Trophoblast cell (in vitro differentiated cells and primary cell): ENCODE data around the gene HABP4.

Source experiments
- DNase-seq, 2 donors: peaks; one replicate each; pipeline ENCODE4 v3.0.0-alpha.2; 2016
- H2AFZ ChIP-seq: 2 replicates; pipeline ENCODE4 v1.6.1; 2013; ENCODE audit warnings: low read length, moderate library complexity, mild to moderate bottlenecking; ENCODE audit not compliant: insufficient read depth, poor library complexity
- H2AK5ac ChIP-seq: 2 replicates; pipeline ENCODE4 v1.6.1; 2013; ENCODE audit warnings: mild to moderate bottlenecking, low read length
- H2BK120ac ChIP-seq: 2 replicates; pipeline ENCODE4 v1.6.1; 2013; ENCODE audit warnings: low read length, mild to moderate bottlenecking, moderate library complexity; ENCODE audit not compliant: insufficient read depth, poor library complexity
- H2BK12ac ChIP-seq: 2 replicates; pipeline ENCODE4 v1.6.1; 2013; ENCODE audit warnings: mild to moderate bottlenecking, low read length, moderate library complexity
- H2BK5ac ChIP-seq: 2 replicates; pipeline ENCODE4 v1.6.1; 2013; ENCODE audit warnings: low read length, low read depth, moderate library complexity, mild to moderate bottlenecking; ENCODE audit not compliant: poor library complexity
- H3K14ac ChIP-seq: 2 replicates; pipeline ENCODE4 v1.6.1; 2013; ENCODE audit warnings: mild to moderate bottlenecking, low read length
- H3K18ac ChIP-seq: 2 replicates; pipeline ENCODE4 v1.6.1; 2013; ENCODE audit warnings: mild to moderate bottlenecking, low read length
- H3K23ac ChIP-seq: 2 replicates; pipeline ENCODE4 v1.6.1; 2013; ENCODE audit warnings: low read length
- H3K27ac ChIP-seq: 2 replicates; pipeline ENCODE4 v1.5.1; 2013; ENCODE audit warnings: low read depth, mild to moderate bottlenecking, inconsistent platforms, low read length, moderate library complexity
- H3K27me3 ChIP-seq: 2 replicates; pipeline ENCODE4 v1.6.1; 2013; ENCODE audit warnings: inconsistent platforms, mild to moderate bottlenecking, low read length, moderate library complexity; ENCODE audit not compliant: insufficient read depth
- H3K36me3 ChIP-seq, 2 experiments: 1 replicate in 1 of 2; 2 replicates in 1 of 2; pipeline ENCODE4 v1.6.1; 2013; ENCODE audit warnings: low read length in 2 of 2, mild to moderate bottlenecking in 2 of 2, moderate library complexity in 1 of 2; ENCODE audit not compliant: insufficient read depth in 2 of 2, control insufficient read depth in 1 of 2
- H3K4ac ChIP-seq: 2 replicates; pipeline ENCODE4 v1.6.1; 2013; ENCODE audit warnings: low read depth, mild to moderate bottlenecking, low read length, moderate library complexity
- H3K4me1 ChIP-seq, 2 experiments: 1 replicate in 1 of 2; 2 replicates in 1 of 2; pipeline ENCODE4 v1.6.1; 2013; ENCODE audit warnings: low read length in 2 of 2, mild to moderate bottlenecking in 2 of 2, moderate library complexity in 1 of 2; ENCODE audit not compliant: insufficient read depth in 2 of 2, control insufficient read depth in 1 of 2
- H3K4me2 ChIP-seq: 2 replicates; pipeline ENCODE4 v1.6.1; 2013; ENCODE audit warnings: inconsistent platforms, mild to moderate bottlenecking, low read length, moderate library complexity
- H3K4me3 ChIP-seq: 2 replicates; pipeline ENCODE4 v1.5.1; 2013; ENCODE audit warnings: mild to moderate bottlenecking, low read depth, low read length, inconsistent platforms
- H3K79me1 ChIP-seq: one replicate; pipeline ENCODE4 v1.6.1; 2013; ENCODE audit warnings: low read length
- H3K79me2 ChIP-seq: 2 replicates; pipeline ENCODE4 v1.6.1; 2013; ENCODE audit warnings: low read length, mild to moderate bottlenecking; ENCODE audit not compliant: control insufficient read depth, insufficient read depth, poor library complexity
- H3K9ac ChIP-seq: 2 replicates; pipeline ENCODE4 v1.6.1; 2013; ENCODE audit warnings: mild to moderate bottlenecking, low read length
- H3K9me3 ChIP-seq: 2 replicates; pipeline ENCODE4 v1.6.1; 2013; ENCODE audit warnings: low read depth, mild to moderate bottlenecking, control low read depth, inconsistent platforms, low read length; ENCODE audit not compliant: insufficient read depth
- H4K12ac ChIP-seq: 2 replicates; pipeline ENCODE4 v1.6.1; 2013; ENCODE audit warnings: low read depth, mild to moderate bottlenecking, low read length, moderate library complexity
- H4K8ac ChIP-seq: 2 replicates; pipeline ENCODE4 v1.6.1; 2013; ENCODE audit warnings: low read depth, mild to moderate bottlenecking, low read length, moderate library complexity
- H4K91ac ChIP-seq: one replicate; pipeline ENCODE4 v1.6.1; 2013; ENCODE audit warnings: low read depth, mild to moderate bottlenecking, low read length, moderate library complexity
- WGBS: extraction: QIAGEN DNeasy Blood & Tissue Kit; methylation state at CpG from one replicate; pipeline ENCODE4 v1.1.7; 2013; ENCODE audit warnings: missing lambda C conversion rate; ENCODE audit not compliant: insufficient read length, insufficient coverage; ENCODE audit errors: extremely low coverage; 5-methylcytosine and 5-hydroxymethylcytosine counted together

HABP4 gene

GRCh38 chr9:96464426-96464825 lies 14.5 kb downstream of the HABP4 start:
- Histone ChIP-seq H4K12ac (no peak overlapping the region), H2AK5ac (no peak overlapping the region), H3K18ac (no peak overlapping the region), H3K36me3 (peaks cover 19 to 26% of the 10 kb centered on the region in 2 experiments), H2BK5ac (no peak overlapping the region), H3K14ac (no peak overlapping the region), H4K8ac (no peak overlapping the region), H3K4me3 (no peak overlapping the region), H3K79me2 (no peaks in the 10 kb centered on the region), H3K27ac (no peak overlapping the region), H2AFZ (no peak overlapping the region), H3K9ac (no peak overlapping the region), H3K4me2 (no peak overlapping the region), H3K9me3 (no peaks in the 10 kb centered on the region), H3K4me1 (no peaks in the 10 kb centered on the region), H4K91ac (no peak overlapping the region), H3K79me1 (no peaks in the 10 kb centered on the region), H2BK12ac (no peak overlapping the region), H3K27me3 (no peaks in the 10 kb centered on the region), H2BK120ac (no peak overlapping the region), H3K4ac (no peak overlapping the region), H3K23ac (no peak overlapping the region)
- DNase-seq, result no peak
- no CpG with 5 or more reads among the region's 6 CpGs for WGBS

DNA sequence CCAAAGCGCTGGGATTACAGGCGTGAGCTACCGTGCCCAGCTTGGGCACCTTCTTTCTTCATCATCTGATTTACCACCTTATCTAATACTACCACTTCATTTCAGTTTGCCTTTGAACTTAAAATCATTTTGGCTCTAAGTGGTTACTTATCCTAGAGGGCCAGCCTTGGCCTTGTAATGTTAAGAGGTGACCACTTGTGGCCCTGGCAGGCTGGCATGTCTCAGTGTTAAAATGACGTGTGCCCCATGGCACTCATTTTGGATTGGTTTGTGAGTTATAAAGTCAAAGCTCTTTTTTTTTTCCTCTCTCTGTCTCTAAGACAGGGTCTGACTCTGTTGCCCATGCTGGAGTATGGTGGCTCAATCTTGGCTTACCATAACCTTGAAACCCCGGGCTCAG lies 17.8 kb downstream of the HABP4 start:
- Histone ChIP-seq H2BK120ac (no peak overlapping the region), H3K9ac (no peak overlapping the region), H2BK12ac (no peak overlapping the region), H4K12ac (no peak overlapping the region), H3K14ac (no peak overlapping the region), H3K4me2 (no peak overlapping the region), H3K27me3 (no peaks in the 10 kb centered on the region), H3K4me3 (no peak overlapping the region), H4K91ac (no peak overlapping the region), H3K23ac (no peak overlapping the region), H2AFZ (no peak overlapping the region), H3K36me3 (peaks cover 30 to 41% of the 10 kb centered on the region in 2 experiments), H3K4ac (no peak overlapping the region), H2BK5ac (no peak overlapping the region), H3K4me1 (no peaks in the 10 kb centered on the region), H2AK5ac (no peak overlapping the region), H4K8ac (no peak overlapping the region), H3K79me1 (no peaks in the 10 kb centered on the region), H3K18ac (no peak overlapping the region), H3K9me3 (no peaks in the 10 kb centered on the region), H3K27ac (no peak overlapping the region), H3K79me2 (no peaks in the 10 kb centered on the region)
- no peak for DNase-seq
- WGBS, result no CpG with 5 or more reads among the region's 5 CpGs

- Histone ChIP-seq H2AK5ac (no peak overlapping the region), H3K18ac (no peak overlapping the region), H3K4me2 (no peak overlapping the region), H3K4me1 (no peaks in the 10 kb centered on the region), H3K9ac (no peak overlapping the region), H3K27me3 (no peaks in the 10 kb centered on the region), H2BK5ac (no peak overlapping the region), H2BK120ac (no peak overlapping the region), H3K23ac (no peak overlapping the region), H2BK12ac (no peak overlapping the region), H3K27ac (no peak overlapping the region), H3K79me2 (no peaks in the 10 kb centered on the region), H3K9me3 (no peaks in the 10 kb centered on the region), H3K36me3 (peaks cover 13 to 27% of the 10 kb centered on the region in 2 experiments), H2AFZ (no peak overlapping the region), H3K4ac (no peak overlapping the region), H4K8ac (no peak overlapping the region), H4K12ac (no peak overlapping the region), H3K79me1 (no peaks in the 10 kb centered on the region), H4K91ac (no peak overlapping the region), H3K14ac (no peak overlapping the region), H3K4me3 (no peak overlapping the region)
- WGBS, result no CpG with 5 or more reads among the region's 4 CpGs
- DNase-seq, result no peak
These were observed 26.0 kb downstream of the HABP4 start for GRCh38 chr9:96476013-96476412.

GRCh38 chr9:96476591-96476990 lies 26.6 kb downstream of the HABP4 start:
- no CpG with 5 or more reads among the region's 5 CpGs for WGBS
- H2AK5ac ChIP-seq, result no peak overlapping the region
- no peaks in the 10 kb centered on the region for H3K9me3 ChIP-seq
- H3K9ac ChIP-seq, result no peak overlapping the region
- no peak overlapping the region for H3K14ac ChIP-seq
- no peak overlapping the region for H2BK5ac ChIP-seq
- H3K4me3 ChIP-seq, result no peak overlapping the region
- H3K79me2 ChIP-seq, result no peaks in the 10 kb centered on the region
- no peaks in the 10 kb centered on the region for H3K4me1 ChIP-seq
- no peak overlapping the region for H2BK120ac ChIP-seq
- H4K91ac ChIP-seq, result no peak overlapping the region
- H3K4ac ChIP-seq, result no peak overlapping the region
- H2BK12ac ChIP-seq, result no peak overlapping the region
- no peak overlapping the region for H3K4me2 ChIP-seq
- H3K79me1 ChIP-seq, result no peaks in the 10 kb centered on the region
- H4K8ac ChIP-seq, result no peak overlapping the region
- H3K27ac ChIP-seq, result no peak overlapping the region
- no peak for DNase-seq
- H4K12ac ChIP-seq, result no peak overlapping the region
- H3K18ac ChIP-seq, result no peak overlapping the region
- no peak overlapping the region for H3K23ac ChIP-seq
- H3K27me3 ChIP-seq, result no peaks in the 10 kb centered on the region
- peaks cover 10 to 22% of the 10 kb centered on the region in 2 experiments for H3K36me3 ChIP-seq
- H2AFZ ChIP-seq, result no peak overlapping the region
